ENCODE results near the gene SLC2A8. TPM values are rescaled to one million over a fixed set of nuclear protein-coding genes. Genes with fewer than 3 reads are reported as not detected.

Gene SLC2A8
- 31.0 and 37.2 TPM in 2 replicates for total RNA-seq
- long read RNA-seq, partial matches to known transcripts = 2 of 8 reads
- long read RNA-seq, other reads (novel, unspliced or antisense) = 4 of 8 reads

- H3K27ac Mint-ChIP-seq (ENCODE audit: unreplicated experiment) = peak within 1 kb of the TSS; percentile 84
Observed at GRCh38 chr9:127396808-127397645, at the start of gene SLC2A8. Gene SLC2A8 (plus strand): TSS chr9:127397169. CDS start chr9:127397231, 62 bp downstream.

GRCh38 chr9:127347831-127348776 lies 48.9 kb upstream of the SLC2A8 start:
- H3K27me3 Mint-ChIP-seq (ENCODE audit: low read depth) = no peaks in the 10 kb centered on the region
- no peaks in the 10 kb centered on the region for H3K36me3 Mint-ChIP-seq (ENCODE audit: low read depth)
- H3K4me1 Mint-ChIP-seq = peaks cover 10% of the 10 kb centered on the region
- DNase-seq (ENCODE audit: low read depth, low spot score) = no peak
- H3K27ac Mint-ChIP-seq (ENCODE audit: unreplicated experiment) = no peak overlapping the region
- H3K9me3 Mint-ChIP-seq = no peaks in the 10 kb centered on the region
- no peak overlapping the region for H3K4me3 Mint-ChIP-seq
- TF ChIP-seq, protein P1, sequence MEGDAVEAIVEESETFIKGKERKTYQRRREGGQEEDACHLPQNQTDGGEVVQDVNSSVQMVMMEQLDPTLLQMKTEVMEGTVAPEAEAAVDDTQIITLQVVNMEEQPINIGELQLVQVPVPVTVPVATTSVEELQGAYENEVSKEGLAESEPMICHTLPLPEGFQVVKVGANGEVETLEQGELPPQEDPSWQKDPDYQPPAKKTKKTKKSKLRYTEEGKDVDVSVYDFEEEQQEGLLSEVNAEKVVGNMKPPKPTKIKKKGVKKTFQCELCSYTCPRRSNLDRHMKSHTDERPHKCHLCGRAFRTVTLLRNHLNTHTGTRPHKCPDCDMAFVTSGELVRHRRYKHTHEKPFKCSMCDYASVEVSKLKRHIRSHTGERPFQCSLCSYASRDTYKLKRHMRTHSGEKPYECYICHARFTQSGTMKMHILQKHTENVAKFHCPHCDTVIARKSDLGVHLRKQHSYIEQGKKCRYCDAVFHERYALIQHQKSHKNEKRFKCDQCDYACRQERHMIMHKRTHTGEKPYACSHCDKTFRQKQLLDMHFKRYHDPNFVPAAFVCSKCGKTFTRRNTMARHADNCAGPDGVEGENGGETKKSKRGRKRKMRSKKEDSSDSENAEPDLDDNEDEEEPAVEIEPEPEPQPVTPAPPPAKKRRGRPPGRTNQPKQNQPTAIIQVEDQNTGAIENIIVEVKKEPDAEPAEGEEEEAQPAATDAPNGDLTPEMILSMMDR (conservative IDR thresholded peaks at IDR 0.05) = no peak

More at GRCh38 chr9:127396808-127397645, at the start of gene SLC2A8:
- peak; percentile 96 for DNase-seq (ENCODE audit: low read depth, low spot score)
- H3K27me3 Mint-ChIP-seq (ENCODE audit: low read depth) = no peaks in the 10 kb centered on the region
- TF ChIP-seq, protein P1 (conservative IDR thresholded peaks at IDR 0.05) = peak; percentile 52
- H3K36me3 Mint-ChIP-seq (ENCODE audit: low read depth) = no peaks in the 10 kb centered on the region
- no peaks in the 10 kb centered on the region for H3K9me3 Mint-ChIP-seq
- peaks cover 16% of the 10 kb centered on the region for H3K4me1 Mint-ChIP-seq
- peak within 1 kb of the TSS; percentile 91 for H3K4me3 Mint-ChIP-seq

DNA sequence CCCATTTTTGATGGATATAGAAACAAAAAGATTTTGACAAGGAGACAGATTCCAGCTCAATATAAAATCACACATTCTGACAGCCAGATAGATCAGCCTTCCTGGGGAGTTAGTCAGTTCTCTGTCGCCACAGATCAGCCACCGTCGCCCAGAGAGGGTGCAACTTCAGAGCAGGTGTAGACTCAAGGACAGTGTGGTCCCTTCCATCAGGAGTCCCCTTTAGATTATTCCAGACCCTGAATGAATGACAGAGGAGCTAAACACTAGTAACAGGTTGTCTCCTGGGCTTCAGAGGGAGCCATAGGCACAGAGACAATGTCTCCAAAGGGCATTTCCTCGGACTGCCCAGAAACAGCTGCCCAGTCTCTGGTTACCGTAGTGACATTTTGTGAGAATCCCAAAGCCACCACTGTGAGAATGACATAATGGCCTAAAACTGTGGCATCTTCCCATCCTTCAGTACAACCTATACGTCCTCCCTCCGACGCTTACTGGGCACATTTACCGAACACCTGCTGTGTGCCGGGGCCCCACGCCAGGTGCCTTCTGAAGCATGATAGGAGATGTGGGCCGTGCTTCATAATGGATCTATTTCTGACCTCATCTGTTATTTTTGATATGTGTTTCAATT lies 47.4 kb upstream of the SLC2A8 start:
- H3K9me3 Mint-ChIP-seq = no peaks in the 10 kb centered on the region
- H3K4me3 Mint-ChIP-seq = no peak overlapping the region
- DNase-seq (ENCODE audit: low read depth, low spot score) = no peak
- TF ChIP-seq, protein P1 (conservative IDR thresholded peaks at IDR 0.05) = no peak
- H3K36me3 Mint-ChIP-seq (ENCODE audit: low read depth) = no peaks in the 10 kb centered on the region
- no peak overlapping the region for H3K27ac Mint-ChIP-seq (ENCODE audit: unreplicated experiment)
- H3K4me1 Mint-ChIP-seq = peaks cover 23% of the 10 kb centered on the region
- H3K27me3 Mint-ChIP-seq (ENCODE audit: low read depth) = no peaks in the 10 kb centered on the region

DNA sequence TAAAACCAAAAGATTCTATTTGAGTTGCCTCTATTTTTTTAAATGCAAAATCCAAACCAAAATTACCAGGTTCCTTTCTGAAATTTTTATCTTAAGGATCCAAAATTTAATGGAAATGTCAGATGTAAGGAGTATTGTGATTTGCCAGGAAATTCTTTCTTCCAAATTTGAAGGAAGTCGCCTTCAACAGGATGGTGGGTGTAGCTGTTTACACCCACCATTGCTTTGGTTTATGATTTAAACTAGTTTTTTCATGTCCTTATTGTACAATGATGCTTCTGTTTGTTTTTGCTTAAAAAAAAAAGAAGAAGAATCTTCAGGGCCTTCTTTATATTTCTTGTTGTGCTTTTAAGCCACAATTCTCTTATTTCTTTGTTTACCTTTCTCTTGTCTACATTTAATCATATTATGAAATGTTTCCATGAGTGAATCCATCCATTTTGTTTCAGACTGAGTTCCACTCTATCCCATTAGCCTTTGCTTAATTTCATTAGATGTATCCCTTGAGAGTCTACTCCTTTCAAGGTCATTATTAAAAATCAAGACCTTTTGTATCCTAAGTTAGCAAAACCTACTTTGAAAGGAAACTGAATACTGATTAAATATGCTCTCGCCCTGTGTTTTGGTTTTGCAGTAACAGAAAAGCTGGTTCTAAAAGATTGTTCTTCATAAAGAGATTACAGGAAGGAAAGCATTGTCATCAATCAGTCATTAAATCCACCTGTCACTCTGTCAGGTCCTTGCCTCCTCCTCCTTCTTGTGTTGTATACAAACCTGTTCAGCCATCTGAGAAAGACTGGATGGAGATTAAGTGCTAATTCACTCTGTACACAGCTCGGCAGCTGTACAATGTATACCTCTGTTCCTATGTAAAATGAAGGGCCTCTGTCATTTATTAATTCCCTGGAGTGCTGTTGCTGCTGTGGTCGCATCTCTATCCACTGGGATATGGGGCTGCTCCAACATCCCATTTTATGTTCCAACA lies 45.5 kb upstream of the SLC2A8 start:
- TF ChIP-seq, protein P1 (conservative IDR thresholded peaks at IDR 0.05) = no peak
- DNase-seq (ENCODE audit: low read depth, low spot score) = no peak
- no peaks in the 10 kb centered on the region for H3K36me3 Mint-ChIP-seq (ENCODE audit: low read depth)
- H3K27me3 Mint-ChIP-seq (ENCODE audit: low read depth) = no peaks in the 10 kb centered on the region
- no peak overlapping the region for H3K27ac Mint-ChIP-seq (ENCODE audit: unreplicated experiment)
- H3K4me1 Mint-ChIP-seq = peaks cover 23% of the 10 kb centered on the region
- no peaks in the 10 kb centered on the region for H3K9me3 Mint-ChIP-seq
- H3K4me3 Mint-ChIP-seq = no peak overlapping the region

Measured in neural crest cell (in vitro differentiated cells).